ENCODE data around the gene ERG.

ERG gene

GRCh38 chr21:38434913-38435533, 63.3 kb downstream of the ERG start:
- no peak for DNase-seq (ENCODE audit: low read depth)

DNA sequence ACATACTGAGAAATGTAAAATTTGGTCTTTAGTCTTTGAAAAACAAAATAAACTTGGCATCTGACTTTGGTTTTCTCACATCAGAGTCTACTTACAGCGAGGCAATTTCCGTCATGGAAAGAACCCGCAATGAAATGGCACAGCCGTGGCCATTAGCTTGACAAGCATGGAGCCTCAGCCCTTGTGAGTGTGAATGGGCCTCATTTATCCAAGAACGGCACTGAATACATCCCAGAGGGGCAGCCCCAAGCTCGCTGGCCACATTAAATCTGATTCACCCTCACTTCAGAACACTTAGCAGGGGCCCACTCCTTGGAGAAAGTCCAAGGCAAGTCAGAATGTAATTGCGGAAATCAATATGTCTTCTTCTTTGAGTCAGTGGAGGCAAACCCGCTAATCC, 64.8 kb downstream of the ERG start:
- no peak for DNase-seq (ENCODE audit: low read depth)

- no peak for DNase-seq (ENCODE audit: low read depth)
Measured at GRCh38 chr21:38430401-38430984, 67.8 kb downstream of the ERG start.

DNA sequence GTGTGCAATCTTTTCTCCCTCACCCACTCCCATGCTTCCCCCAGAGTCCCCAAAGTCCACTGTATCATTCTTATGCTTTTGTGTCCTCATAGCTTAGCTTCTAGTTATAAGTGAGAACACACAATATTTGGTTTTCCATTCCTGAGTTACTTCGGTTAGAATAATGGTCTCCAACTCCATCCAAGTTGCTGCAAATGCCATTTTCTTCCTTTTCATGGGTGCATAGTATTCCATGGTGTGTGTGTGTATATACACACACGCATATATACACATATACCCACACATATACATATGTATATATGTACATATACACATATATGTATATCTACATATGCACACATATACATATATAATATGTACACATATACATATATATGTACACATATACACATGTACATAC, 69.3 kb downstream of the ERG start:
- no peak for DNase-seq (ENCODE audit: low read depth)

- no peak for DNase-seq (ENCODE audit: low read depth)
Measured at GRCh38 chr21:38428211-38428610, 70.1 kb downstream of the ERG start.

- DNase-seq (ENCODE audit: low read depth): no peak
Measured at GRCh38 chr21:38424305-38425019, 73.8 kb downstream of the ERG start.

- DNase-seq (ENCODE audit: low read depth): no peak
Measured at GRCh38 chr21:38422082-38422481, 76.2 kb downstream of the ERG start.

- DNase-seq (ENCODE audit: low read depth): no peak
Measured at GRCh38 chr21:38420140-38420539, 78.1 kb downstream of the ERG start.

GRCh38 chr21:38417726-38418125, 80.6 kb downstream of the ERG start:
- no peak for DNase-seq (ENCODE audit: low read depth)

DNA sequence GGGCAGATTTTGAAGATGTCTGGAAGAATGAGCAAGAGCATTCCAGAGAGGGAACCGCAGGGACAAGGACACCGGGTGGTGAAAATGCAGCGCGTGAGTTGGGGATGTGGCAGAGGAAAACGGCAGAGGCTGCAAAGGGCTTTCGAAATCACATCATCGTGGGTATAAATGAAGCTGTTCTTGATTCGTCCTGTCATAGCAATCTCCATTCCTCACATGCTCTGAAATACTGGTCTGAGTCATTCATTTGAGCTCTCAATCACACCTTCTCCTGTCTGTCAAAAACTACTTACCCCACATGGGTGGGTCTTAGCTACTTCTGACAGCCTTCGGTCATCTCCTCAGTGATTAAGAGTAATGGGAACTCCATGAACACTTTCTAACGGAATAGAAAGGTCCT, 81.5 kb downstream of the ERG start:
- DNase-seq (ENCODE audit: low read depth): no peak

- DNase-seq (ENCODE audit: low read depth): no peak
Measured at GRCh38 chr21:38413958-38414548, 84.2 kb downstream of the ERG start.

DNA sequence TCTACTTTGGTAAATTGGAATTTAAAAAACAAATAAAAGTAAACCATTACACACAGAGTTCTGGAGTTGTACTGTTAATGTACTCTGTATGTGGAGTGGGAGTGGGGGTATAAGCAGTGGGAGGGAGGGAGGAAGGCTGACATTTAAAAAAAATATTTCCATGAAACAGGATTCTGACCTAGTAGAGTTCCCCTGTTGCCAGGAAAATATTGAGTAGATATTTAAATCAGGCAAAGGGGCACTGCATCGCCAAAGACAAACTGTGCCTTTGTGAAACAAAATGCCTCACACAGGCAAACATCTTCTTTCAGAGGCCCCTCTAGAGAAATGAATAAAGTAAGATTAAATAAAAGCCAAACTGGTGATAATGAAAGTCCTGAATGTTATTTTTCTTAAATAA, 87.8 kb downstream of the ERG start:
- DNase-seq (ENCODE audit: low read depth): no peak

DNA sequence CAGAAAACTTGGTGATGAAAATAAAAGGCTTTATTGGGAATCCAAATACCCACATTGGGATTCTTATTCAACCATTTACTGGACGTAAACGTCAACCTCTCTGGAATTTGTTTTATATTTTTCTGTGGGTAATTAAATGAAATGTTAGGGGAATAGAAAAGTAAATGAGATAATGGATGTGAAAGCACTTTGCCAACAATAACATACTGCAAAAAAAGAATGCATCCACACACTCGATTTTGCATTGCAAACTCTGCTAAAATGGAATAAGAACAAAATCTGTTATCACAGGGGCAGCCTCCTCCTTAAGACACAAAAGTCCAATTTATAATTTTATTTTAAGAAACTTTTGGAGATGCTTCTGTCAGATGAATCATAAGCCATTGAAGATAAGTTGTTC, 88.4 kb downstream of the ERG start:
- no peak for DNase-seq (ENCODE audit: low read depth)

DNA sequence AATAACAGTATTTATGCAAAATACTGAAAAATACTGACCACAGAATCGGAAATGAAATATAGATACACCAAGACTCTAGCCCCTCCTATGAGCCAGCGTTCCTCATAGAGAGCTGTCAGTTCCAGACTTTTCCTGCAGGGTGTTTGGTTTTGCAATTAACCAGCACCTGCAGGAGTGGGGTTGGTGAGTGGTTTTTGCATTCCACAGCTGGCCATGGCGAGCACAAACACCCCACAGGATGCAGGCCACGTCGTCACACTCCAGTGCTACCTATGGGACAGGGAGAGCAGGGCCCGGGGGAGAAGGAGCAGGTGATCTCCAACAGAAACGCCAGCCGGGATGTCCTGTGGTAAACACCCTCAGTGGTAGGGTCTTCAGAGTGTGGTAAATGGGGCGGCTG, 94.1 kb downstream of the ERG start:
- DNase-seq (ENCODE audit: low read depth): no peak

DNA sequence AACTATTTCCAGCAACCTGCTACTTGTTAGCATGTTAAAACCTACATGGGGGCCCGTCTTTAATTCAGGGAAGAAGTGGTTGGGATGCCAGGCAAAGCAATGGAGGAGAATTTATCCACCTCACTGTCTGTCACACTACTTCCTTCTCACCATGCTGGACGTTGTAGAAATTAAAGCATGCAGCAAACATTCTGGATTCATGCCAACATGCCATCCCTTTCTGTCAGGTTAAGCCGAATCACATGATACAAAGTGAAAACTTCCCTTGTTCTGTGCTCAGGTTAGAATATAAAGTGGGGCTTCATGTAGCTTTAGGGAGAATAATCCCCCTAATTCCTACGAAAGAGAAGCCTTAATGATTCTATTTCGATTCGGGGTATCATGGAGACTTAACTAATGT, 95.5 kb downstream of the ERG start:
- DNase-seq (ENCODE audit: low read depth): no peak

- DNase-seq (ENCODE audit: low read depth): no peak
Measured at GRCh38 chr21:38402291-38402690, 96.0 kb downstream of the ERG start.

DNA sequence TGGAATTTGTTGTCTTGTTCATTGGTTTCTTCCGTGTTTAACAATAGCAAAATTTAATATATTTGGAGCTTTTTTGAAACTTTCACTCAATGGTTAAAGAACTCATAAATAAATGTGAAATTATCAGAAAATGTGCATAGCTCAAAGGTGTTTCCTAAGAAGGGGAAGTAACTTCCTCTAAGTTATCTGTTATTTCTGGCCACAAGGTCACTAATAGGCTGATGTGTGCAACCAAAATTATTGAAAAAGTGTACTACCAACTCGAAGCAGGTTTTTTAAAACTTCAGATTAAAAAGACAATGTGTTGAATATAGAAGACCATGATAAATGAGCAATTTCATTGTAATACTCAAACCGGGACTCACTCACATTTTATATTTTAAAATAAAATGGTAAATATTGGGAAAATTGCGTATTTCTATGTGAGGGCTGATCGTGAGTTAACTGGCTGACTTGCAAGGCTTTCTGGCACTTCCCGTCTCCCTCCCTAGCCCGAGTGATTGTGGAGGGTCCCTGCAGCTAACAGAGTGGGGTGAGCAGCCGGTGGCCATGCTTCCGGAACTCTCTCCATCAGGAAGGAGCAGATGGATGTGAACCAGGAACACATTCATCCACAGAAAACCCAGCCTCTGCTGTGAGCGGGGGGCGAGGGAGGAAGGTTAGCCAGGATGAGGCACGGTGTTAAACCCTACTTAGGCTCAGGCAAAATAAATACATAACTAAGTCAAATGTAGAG, 96.9 kb downstream of the ERG start:
- DNase-seq (ENCODE audit: low read depth): no peak

GRCh38 chr21:38400195-38400919, 97.9 kb downstream of the ERG start:
- DNase-seq (ENCODE audit: low read depth): no peak

DNA sequence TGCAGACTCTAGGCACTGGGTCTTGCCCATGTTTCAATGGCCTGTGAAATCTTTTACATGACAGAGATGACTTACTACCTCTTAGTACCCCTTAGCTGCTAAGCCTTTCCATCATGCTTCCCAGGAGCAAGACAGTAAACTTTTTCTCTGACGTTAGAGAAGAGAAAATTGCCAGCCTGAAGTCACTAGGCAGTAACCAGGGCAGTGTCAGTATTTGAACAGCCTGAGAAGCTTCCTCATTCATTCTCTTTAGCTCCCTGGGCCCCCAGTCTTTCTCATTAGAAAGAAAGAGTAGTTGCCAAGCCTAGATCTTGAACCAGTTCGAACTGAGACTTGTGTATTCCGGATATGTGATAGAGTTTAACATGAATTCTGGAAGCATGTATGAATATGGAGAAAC, 99.2 kb downstream of the ERG start:
- DNase-seq (ENCODE audit: low read depth): no peak

DNA sequence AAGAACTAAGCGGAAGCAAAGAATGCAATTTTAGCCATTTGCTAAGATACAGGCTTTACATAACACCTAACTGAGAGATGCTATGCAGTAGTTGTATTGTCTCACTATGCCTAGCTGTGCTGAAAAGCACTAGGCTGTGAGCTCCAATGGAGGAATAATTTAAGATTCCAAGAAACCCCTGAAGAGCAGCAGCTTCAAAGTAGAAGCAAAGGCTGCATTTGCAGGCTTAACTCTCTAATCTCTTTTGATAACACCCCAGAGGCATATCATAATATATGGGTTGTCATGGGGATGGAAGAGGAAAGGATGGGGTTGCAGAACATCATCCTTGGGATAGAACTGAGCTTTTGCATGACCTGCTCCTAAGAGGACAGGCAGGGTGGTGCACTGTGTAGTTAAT, 102.0 kb downstream of the ERG start:
- DNase-seq (ENCODE audit: low read depth): no peak

DNA sequence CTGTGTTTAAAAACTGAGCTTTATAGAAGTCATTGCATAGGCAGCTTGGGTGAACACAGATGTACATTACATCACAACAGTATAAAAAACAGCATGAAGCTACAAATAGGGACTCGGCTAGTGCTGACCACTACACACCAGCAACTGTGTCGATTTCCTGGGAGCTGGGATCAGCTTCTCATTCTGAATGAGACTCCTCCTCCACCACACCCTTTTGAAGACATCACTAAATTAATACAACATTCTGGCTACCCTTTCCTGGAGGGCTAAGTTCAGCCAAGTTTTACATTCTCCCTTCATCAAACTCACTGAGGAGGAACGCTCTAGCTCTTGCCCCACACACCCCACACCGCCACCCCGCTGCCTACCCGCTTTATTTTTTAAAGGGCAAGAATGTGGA, 102.7 kb downstream of the ERG start:
- no peak for DNase-seq (ENCODE audit: low read depth)

DNA sequence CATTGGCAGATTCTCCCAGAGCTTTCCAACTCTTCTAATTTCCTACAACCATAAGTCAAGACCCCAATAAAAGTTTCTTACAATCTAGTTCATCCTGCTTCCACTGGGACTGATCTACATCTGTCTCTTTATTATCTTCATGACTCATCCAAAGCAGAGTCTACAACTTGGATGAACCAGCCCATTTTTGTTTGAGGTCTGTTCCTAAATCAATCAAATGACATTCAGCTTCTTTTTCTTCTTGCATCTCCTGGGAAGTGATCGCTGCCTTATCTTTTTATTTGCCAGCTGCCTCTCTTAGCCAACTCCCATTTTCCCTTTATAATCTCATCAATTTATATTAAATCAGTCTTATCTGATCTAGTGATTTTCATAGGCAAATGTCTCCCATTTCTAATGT, 105.6 kb downstream of the ERG start:
- no peak for DNase-seq (ENCODE audit: low read depth)

Measured in stimulated activated CD8-positive, alpha-beta memory T cell treated with anti-CD3 and anti-CD28 coated beads, Interleukin-15, amount 100 ng/mL, for 1 hour (primary cell).